ENCODE measurements around the gene LDAH.

DNA sequence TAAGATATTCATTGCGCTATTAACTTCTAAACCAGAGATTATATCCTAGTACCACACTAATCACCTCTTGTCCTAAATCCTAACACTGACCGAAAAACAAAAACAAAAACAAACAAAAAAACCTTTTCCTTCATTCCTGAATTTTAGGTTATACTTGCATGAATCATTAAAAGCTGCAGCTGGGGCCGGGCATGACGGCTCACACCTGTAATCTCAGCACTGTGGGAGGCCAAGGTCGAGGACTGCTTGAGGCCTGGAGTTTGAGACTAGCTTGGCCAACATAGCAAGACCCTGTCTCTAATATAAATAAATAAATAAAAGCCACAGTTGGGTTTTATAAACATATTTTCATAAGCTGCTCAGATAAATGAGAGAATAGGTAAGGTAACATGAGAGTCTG is 96.0 kb downstream of the LDAH start:
- TF ChIP-seq, protein P1, sequence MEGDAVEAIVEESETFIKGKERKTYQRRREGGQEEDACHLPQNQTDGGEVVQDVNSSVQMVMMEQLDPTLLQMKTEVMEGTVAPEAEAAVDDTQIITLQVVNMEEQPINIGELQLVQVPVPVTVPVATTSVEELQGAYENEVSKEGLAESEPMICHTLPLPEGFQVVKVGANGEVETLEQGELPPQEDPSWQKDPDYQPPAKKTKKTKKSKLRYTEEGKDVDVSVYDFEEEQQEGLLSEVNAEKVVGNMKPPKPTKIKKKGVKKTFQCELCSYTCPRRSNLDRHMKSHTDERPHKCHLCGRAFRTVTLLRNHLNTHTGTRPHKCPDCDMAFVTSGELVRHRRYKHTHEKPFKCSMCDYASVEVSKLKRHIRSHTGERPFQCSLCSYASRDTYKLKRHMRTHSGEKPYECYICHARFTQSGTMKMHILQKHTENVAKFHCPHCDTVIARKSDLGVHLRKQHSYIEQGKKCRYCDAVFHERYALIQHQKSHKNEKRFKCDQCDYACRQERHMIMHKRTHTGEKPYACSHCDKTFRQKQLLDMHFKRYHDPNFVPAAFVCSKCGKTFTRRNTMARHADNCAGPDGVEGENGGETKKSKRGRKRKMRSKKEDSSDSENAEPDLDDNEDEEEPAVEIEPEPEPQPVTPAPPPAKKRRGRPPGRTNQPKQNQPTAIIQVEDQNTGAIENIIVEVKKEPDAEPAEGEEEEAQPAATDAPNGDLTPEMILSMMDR (IDR thresholded peaks at IDR 0.05) = no peak
- no peak for TF ChIP-seq ZFX (IDR thresholded peaks at IDR 0.05; ENCODE audit: borderline replicate concordance)
